HG03439 (cell line): ENCODE results near the gene ACSL6.
A peak's percentile ranks its signal among the peaks of the same experiment; 100 is the strongest.

ENCODE experiments used
- ATAC-seq: cut with Tn5 transposase; IDR thresholded peaks from one replicate; pipeline ENCODE4 v1.9.1; 2021; ENCODE audit warnings: mild to moderate bottlenecking, moderate library complexity; ENCODE audit not compliant: unreplicated experiment

Gene ACSL6

DNA sequence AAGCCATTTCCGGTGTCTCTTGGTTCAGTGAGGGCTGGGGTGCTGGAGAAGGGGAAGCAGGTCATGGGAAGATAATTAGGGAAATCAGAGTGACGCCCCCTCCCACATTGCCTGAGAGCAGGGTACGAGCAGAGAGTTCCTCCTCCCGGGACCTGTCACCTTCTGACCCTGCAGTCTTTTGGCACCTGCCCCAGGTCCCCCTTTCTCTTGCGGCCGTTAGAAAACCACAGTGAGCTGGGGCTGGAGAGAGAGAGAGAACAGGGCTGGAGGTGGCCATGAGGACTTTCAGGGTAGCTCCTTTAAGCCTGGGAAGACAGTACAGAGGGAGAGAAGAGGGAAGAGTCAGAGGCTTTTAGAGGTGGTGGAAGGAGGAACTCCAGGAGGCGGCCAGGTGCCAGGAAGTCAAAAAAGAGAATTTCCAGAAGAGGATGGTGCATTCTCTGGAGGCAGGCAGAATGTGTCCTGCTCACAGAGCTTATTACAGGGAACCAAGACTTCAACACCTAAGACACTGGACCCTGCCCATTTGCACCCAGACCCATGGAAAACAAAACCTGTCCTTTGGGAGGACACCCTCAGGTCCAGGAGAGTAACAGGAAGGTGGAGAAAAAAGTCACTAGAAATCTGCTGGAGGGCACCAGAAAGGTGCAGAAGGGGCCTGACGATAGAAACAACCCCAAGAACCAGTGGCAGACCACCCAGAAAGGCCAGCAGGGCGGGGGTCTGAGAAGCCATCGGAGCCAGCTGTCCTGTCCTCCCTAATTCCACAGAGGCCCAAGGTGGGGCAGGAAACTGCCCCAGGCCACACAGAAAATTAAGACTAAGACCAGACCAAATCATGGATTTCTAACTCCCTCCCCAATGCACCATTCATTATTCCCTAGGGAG lies 6.5 kb upstream of the ACSL6 start:
- no peak for ATAC-seq

GRCh38 chr5:132017316-132017715 lies 5.9 kb upstream of the ACSL6 start:
- ATAC-seq = no peak

DNA sequence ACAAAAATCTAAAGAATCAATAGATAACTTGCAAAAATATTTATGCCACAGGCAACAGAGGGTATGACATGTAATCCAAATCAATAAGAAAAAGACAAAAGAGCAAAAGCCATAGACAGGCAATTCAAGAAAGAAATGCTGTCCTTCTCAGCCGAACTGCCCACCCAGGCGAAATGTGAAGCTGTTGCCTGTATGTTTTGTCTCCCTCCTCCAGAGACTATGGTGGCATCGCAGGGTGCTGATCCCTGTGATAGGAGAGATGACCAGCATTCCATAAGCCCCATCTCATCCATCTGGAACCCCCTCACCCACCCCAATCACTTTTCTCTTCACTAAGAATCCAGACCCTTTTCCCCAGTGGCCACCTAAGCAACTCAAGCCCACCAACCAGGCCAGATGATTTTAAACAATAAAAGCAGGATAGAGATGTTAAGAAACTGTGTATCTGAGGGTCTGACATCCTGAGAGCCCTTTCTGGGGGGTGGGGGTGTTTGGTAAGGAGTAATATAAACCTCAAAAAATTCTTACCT lies 5.3 kb upstream of the ACSL6 start:
- no peak for ATAC-seq

- no peak for ATAC-seq
These were observed 2.3 kb upstream of the ACSL6 start for GRCh38 chr5:132013711-132014110.

GRCh38 chr5:132013006-132013689 lies 1.7 kb upstream of the ACSL6 start:
- no peak for ATAC-seq

DNA sequence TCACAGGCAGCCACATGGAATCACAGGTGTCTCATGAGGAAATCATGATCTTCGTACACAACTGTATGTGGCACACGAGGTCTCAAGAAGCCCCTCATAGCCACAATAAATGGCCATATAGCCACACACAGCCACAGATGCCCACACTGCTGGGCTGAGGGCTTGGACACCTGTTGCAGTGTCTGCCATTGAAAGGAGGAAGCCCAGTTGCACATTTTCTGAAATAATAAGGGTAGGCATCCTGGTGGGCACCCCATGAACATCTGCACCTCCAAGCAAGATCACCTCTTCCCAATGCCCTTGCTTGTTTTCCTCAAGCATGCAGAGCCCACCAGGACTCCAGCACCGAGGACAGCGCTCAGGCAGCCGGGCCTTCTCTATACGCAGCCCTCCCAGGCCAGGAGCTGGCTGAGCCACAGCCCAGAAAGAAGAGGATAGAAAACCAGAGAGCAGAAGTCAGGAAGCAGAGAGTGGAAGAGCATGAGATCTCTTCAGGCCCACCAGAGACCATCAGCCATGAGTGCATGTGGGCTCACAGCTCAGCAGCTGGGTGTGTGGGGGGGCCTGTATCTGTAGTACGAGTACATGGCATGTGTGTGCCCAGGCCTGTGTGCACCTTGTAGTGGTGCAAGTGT lies 1.0 kb upstream of the ACSL6 start:
- ATAC-seq = no peak

- no peak for ATAC-seq
These were observed 353 bp downstream of the ACSL6 start for GRCh38 chr5:132010989-132011621.

DNA sequence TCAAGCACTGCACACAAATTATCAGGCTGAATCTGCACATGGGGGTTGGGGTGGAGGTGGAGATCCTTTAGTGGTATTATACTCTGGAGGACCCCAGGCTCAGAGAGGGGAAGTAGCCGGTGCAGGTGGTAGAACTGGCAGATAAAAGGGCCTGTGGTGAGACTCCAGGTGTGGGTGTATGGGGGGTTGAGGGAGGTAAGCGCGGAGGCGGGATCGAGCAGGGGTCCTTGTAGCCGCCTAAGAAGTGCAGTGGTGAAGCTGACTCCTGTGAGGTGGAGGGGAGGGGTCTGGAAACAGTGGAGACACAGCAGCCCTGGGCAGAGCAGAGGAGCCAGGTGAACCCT lies 841 bp downstream of the ACSL6 start:
- ATAC-seq = no peak

- no peak for ATAC-seq
These were observed 1.6 kb downstream of the ACSL6 start for GRCh38 chr5:132009706-132010405.

GRCh38 chr5:132008961-132009680 lies 2.3 kb downstream of the ACSL6 start:
- no peak for ATAC-seq

DNA sequence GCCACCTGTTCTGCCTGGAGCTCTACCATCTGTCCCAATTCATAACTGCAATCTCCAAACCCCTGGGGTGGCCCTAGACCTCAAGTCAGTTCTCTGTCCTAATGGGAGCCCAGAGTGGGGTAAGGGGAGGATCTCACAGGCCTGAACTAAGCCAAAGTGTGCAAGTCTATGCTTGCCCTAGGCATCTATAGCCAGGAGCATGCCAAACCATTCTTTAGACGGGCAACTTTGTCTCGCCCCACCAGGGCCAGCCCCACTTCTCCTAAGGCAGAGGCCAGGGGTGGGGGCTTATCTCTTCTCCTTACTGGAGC lies 3.3 kb downstream of the ACSL6 start:
- ATAC-seq = no peak

DNA sequence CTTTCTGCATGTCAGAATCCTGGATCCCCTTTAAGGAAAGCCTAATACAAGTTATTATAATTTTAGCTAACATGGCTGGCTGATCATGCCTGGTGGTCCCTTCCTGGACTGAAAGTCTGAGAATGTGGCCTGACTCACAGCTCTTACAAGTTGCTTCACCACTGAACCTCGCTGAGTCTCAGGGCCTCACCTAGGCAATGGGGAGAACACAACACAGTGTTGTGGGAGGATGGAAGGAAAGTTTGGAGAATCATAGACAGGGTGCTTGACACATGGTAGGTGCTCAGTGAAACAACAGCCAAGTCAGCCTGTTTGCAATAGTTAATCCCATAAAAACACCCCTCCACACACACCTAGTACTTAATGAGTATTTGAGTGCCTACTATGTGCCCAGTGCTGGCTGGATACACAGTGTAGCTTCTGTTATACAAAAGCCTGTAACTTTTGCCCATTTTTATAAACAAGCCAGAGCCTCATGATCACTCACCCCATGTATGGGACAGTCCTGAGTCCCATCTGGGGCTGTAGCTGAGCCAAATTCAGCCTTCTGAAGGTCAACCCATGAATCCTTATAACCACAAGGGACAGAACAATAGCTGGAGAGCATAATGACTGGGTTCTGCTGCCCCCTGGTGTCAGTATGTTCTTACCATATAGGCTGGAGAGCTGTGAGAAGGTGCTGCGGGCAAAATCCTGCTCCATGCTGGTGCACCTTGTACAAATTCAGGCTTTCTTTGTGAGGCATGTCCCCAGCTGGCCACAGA lies 3.9 kb downstream of the ACSL6 start:
- peak; percentile 79 for ATAC-seq

GRCh38 chr5:132006331-132007120 lies 4.9 kb downstream of the ACSL6 start:
- no peak for ATAC-seq

DNA sequence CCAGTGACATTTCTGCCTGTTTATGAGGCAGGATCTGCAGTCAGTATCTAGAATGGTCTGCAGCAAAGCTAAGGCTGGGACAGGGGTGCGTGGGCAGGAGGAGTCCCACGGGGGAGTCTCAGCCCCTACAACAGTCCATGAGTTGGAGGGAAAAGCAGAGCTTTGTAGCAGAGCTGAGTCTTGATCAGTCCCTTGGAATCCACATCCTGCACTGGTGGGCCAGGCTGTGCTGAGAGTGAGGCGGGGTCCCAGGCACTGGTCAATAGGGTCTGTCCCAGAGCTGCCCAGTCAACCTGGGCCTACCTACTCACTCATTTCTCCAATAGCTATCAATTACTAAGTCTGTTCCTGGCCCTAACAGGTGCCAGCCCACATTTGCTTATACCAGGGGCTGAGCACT lies 5.9 kb downstream of the ACSL6 start:
- no peak for ATAC-seq

GRCh38 chr5:132003982-132004381 lies 7.5 kb downstream of the ACSL6 start:
- ATAC-seq = no peak

- ATAC-seq = no peak
These were observed 8.2 kb downstream of the ACSL6 start for GRCh38 chr5:132003170-132003744.

GRCh38 chr5:132002757-132003156 lies 8.7 kb downstream of the ACSL6 start:
- no peak for ATAC-seq
